Iris pigment epithelial cell (primary cell): ENCODE measurements around the gene TTC31.

Source experiments
- DNase-seq: peaks from one replicate; pipeline ENCODE4 v3.0.0-alpha.2; 2011; ENCODE audit warnings: low read depth

The TTC31 gene

GRCh38 chr2:74505448-74506246 lies 22.8 kb downstream of the TTC31 start:
- DNase-seq: no peak

GRCh38 chr2:74507145-74507925 lies 24.5 kb downstream of the TTC31 start, which contains the start of gene PCGF1:
Gene PCGF1, minus strand, starts transcription at chr2:74507695. Its CDS starts 27 bp downstream, at chr2:74507668.
- peak; percentile 97 for DNase-seq

GRCh38 chr2:74507926-74508520 lies 25.1 kb downstream of the TTC31 start:
- peak; percentile 44 for DNase-seq

GRCh38 chr2:74510272-74510671 lies 27.4 kb downstream of the TTC31 start:
- no peak for DNase-seq

DNA sequence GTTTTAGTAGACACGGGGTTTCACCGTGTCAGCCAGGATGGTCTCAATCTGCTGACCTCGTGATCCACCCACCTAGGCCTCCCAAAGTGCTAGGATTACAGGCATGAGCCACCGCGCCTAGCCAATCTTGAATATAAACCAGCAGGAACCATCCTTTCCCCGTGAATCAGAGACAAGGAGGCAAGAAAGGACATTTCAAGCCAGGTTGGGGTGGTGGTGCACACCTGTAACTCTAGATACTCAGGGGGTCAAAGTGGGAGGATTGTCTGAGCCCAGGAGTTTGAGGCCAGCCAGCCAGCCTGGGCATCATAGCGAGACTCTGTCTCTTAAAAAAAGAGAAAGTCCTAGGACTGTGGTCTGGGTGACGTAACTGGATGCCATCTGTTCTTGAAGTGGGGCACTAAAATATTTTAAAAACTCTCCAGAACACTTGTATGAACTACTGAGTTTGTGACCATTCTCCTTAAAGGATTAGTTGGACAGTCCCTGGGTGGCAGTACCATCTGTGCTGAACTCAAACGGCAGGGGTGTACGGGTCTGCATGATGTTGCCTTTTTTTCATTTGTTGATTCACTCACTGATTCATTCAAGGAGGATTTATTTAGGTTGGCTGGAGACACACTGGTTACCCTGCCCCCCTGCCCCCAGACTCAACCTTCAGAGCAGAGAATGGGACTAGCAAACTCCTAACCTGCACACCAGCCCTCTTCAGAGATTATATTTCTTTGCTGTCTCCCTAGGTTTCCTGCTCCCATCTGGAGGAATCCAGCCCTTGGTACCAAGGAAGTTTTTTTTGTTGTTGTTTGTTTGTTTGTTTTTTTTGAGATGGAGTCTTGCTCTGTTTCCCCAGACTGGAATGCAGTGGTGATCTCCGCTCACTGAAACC lies 28.5 kb downstream of the TTC31 start:
- no peak for DNase-seq

DNA sequence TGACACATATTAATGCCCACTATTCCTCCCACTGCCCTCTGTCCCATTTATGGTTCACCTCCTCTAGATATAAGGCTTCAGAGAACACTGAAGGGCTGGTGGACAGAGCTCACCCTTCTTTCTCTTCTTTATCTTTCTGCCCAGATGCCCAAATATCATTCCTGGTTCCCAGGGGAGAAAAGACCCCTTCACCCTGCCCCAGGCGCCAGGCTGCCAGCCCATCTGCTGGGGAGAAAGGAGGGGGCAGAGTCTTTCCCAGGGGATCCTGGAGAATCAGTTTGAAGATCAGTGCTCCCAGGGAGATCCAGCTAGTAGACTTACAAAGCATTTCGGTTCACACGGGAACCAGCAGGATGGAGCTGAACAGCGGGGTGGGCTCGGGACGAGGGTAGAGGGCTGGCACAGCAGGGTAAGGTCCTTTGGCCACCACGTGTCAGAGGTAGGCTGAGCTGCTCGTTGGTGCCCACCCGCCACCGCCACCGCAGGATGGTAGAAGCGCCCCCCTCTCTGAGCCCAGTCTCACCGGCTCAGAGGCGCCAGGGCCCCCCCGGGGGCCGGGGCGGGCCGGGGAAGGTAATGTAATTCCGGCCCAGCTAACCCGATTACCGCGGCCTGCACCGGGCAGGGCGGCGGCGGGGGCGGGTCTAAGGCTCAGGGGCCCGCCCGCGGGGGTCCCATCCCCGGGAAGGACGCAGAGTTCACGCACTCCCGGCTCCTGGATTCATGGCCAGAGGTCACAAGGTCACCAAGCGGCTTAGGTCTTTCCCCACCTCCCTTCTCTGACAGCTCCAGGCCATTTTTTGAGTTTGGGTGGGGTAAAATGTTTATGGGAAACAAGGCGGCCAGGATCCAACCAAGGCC lies 30.1 kb downstream of the TTC31 start:
- no peak for DNase-seq

- no peak for DNase-seq
Measured at GRCh38 chr2:74513605-74514367, 30.9 kb downstream of the TTC31 start.

- DNase-seq: no peak
Measured at GRCh38 chr2:74514368-74515270, 31.7 kb downstream of the TTC31 start, which contains the start of gene TLX2. Gene TLX2, plus strand, starts transcription at chr2:74514450. Its CDS starts 357 bp downstream, at chr2:74514807.

DNA sequence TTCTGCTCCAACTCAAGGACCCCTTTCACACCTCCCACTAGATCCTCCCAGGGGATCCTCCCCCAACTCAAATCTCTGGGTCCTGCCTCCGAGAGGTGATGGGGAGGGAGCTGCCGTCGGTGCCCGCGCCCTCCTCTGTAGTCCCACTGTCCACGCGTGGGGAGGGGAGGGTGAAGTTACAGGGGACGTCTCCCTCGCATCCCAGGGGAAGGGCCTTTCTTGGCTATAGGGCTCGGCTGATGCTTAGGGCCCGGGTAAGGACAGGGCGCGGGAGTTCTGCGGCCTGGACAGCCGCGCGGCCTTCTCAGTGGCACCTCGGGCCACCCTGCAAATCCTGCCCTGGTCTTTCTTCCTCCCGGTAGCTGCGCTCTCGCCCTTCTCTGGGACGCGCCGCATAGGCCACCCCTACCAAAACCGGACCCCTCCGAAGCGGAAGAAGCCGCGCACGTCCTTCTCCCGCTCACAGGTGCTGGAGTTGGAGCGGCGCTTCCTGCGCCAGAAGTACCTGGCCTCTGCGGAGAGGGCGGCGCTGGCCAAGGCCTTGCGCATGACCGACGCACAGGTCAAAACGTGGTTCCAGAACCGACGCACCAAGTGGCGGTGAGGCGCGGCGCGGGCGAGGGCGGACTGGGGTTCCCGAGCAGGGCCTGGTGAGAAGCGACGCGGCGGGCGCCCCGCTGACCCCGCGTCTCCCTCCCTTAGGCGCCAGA lies 32.5 kb downstream of the TTC31 start:
- no peak for DNase-seq

GRCh38 chr2:74515981-74516633 lies 33.2 kb downstream of the TTC31 start:
- peak; percentile 46 for DNase-seq

DNA sequence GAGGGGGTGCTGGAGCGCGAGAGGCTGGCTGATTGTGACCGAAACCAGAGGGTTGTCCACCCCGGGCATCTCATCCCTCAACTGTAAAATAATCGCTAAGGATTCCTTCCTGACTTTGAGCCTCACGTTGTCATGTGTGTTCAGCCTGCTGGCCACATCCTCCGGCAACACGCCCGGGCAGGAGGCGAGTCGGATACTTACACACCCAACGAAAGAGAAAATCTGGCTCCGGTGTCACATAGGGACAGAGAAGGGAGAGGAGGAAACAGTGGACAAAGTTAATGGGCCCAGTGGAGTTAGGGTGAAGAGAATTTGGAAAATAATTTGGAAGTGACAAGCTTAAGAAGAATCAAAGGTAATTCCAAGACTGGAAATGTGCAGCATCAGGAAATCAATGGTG lies 33.8 kb downstream of the TTC31 start:
- no peak for DNase-seq

DNA sequence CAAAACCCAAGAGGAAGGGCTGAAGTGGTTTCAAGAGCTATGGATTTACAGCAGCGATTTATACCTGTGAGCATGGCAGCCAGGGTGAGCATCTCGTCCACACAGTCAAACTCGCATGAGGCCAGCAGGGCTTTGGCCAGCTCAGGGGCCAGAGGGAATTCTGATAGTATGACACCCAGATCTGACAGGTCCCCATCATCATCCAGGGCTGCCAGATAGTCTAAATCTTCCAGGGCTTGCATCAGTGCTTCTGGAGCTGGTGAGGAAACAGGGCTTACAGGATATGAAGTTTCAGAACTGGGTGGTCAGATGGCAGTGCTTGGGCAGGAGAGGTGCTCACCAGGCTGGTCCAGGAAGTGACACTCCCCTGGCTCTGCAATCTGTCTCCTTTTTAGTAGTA lies 39.6 kb downstream of the TTC31 start:
- no peak for DNase-seq

- no peak for DNase-seq
Measured at GRCh38 chr2:74524005-74524404, 41.1 kb downstream of the TTC31 start.

GRCh38 chr2:74524955-74525716 lies 42.3 kb downstream of the TTC31 start:
- no peak for DNase-seq

DNA sequence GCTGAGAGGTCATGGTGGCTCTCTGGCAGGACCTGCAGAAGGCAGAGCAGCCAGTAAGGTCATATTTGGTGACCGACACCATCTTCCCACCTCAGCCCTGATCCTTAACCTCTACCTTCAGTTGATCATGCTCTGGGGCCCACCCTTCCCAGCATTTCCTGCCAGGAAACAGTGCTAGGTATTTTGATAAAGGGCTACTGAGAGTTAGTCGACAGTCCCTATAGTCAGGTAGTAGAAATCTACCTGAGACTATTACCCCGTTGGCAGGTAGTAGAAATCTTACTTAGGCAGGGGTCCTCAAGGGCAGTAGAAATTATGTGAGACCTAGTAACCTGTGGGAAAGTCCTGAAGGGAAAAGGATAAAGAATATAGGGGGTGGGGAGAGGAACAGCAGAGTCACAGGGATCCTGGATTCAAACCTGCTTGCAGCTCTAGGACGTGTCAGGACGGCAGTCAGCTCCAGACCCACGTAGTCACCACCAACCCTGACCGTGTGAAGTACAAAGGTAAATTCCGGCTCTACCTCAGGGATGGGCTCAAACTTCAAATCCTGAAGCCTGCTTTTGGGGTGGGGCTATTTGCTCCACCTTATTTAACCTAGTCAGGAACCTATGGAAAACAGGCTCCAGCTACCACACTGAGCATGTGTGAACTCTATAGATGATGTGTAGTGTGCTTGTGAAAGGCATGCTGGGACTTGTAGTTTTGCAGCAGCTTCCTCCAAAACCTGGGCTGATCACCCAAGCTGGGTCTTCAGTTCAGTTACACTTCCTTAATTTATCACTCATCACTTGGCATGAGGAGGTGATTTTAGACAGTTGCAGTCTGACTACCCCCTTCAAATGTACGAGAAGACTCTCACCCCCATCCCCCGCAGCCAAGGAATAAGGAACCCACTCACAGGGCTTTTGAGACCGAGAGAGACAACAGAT lies 43.1 kb downstream of the TTC31 start, which contains the start of gene DQX1:
TSS of gene DQX1 (minus strand) at position 515 of the 932 bp plus-strand sequence. CDS start at position 13, 502 bp downstream.
- DNase-seq: peak; percentile 33
